Epithelial cell of proximal tubule (primary cell): Measurements from ENCODE around the gene CPEB3. TPM values are rescaled to one million over a fixed set of nuclear protein-coding genes. Genes with fewer than 3 reads are reported as not detected.
A peak's percentile ranks its signal among the peaks of the same experiment; 100 is the strongest.

ENCODE experiments used
- DNase-seq: peaks from one replicate; pipeline ENCODE4 v3.0.0-alpha.2; 2011; ENCODE audit warnings: low read depth
- H3K4me3 ChIP-seq: 2 replicates; pipeline ENCODE4 v1.5.1; 2011; ENCODE audit warnings: low read depth, mild to moderate bottlenecking, low read length
- total RNA-seq: library from RNA; depleted of rRNA; stranded (reverse); fragments of >200 nt; gene quantifications from 2 replicates; pipeline ENCODE4 v1.2.3, GENCODE V29; 2015
- TF ChIP-seq, protein P1 (sequence below): conservative IDR thresholded peaks from 2 replicates; pipeline ENCODE4 v1.5.1; 2012; ENCODE audit warnings: low read depth, mild to moderate bottlenecking, low read length

The CPEB3 gene
- total RNA-seq, 1 donor from 2014 or later: 0.52 TPM

DNA sequence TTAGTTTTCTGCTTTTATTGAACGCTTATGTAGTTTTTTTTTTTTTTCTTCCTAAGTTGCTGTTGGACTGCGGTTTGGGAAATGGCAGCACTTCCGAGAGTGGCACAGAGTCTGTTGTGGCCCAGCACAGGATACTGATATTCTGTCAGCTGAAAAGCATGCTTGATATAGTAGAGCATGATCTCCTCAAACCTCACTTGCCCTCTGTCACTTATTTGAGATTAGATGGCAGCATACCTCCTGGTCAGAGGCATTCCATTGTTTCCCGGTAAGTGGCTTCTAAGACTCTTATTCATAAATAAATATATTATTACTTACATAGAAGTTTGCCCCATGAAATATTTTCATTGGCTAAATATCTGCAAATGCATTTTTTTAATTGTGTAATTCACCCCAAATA is 266.2 kb downstream of the CPEB3 start:
- TF ChIP-seq, protein P1, sequence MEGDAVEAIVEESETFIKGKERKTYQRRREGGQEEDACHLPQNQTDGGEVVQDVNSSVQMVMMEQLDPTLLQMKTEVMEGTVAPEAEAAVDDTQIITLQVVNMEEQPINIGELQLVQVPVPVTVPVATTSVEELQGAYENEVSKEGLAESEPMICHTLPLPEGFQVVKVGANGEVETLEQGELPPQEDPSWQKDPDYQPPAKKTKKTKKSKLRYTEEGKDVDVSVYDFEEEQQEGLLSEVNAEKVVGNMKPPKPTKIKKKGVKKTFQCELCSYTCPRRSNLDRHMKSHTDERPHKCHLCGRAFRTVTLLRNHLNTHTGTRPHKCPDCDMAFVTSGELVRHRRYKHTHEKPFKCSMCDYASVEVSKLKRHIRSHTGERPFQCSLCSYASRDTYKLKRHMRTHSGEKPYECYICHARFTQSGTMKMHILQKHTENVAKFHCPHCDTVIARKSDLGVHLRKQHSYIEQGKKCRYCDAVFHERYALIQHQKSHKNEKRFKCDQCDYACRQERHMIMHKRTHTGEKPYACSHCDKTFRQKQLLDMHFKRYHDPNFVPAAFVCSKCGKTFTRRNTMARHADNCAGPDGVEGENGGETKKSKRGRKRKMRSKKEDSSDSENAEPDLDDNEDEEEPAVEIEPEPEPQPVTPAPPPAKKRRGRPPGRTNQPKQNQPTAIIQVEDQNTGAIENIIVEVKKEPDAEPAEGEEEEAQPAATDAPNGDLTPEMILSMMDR: no peak
- H3K4me3 ChIP-seq: no peak overlapping the region
- no peak for DNase-seq

DNA sequence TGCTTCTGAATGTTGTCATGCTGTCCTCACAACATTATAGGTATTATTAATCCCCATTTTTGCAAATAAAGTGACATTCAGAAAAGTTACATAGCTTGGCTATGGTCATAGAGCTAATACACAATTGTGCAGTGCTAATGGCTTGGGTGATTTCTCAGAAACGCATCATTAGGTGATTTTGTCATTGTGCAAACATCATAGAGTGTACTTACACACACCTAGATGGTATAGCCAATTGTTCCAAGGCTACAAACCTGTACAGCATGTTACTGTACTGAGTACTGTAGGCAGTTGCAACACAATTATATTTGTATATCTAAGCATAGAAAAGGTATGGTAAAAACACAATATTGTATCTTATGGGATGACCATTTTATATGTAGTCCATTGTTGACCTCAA is 276.3 kb downstream of the CPEB3 start:
- DNase-seq: no peak
- H3K4me3 ChIP-seq: no peak overlapping the region
- TF ChIP-seq, protein P1: no peak

DNA sequence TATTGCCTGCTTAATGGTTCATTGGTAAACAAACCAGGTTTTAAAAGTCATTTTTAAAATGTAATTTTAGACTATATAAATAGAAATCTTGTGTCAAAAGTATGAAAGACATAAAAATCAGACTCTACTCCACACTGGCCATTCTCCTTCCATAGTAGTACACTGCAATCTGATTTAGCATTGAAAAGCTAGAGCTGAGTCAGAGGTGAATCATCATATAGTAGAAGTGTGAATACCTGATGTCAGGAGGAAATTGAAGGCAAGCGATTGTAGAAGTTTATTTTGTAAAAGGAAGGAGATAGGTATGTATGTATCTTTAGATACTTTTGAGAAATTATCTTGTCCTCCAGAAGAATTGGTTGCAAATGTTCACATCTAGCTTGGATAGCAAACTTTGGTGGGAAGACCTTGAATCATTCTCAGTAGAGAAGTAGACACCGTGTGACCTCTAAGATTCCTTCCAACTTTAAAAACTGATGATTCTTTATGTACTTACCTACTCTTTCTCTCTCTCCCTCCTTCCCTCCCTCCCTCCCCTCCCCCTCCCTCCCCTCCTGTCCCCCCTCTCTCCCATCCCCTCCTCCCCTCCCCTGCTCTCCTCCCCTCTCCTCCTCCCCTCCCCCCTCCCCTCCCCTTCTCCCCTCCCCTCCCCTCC is 279.2 kb downstream of the CPEB3 start:
- H3K4me3 ChIP-seq: no peak overlapping the region
- peak; percentile 50 for DNase-seq
- TF ChIP-seq, protein P1: no peak

DNA sequence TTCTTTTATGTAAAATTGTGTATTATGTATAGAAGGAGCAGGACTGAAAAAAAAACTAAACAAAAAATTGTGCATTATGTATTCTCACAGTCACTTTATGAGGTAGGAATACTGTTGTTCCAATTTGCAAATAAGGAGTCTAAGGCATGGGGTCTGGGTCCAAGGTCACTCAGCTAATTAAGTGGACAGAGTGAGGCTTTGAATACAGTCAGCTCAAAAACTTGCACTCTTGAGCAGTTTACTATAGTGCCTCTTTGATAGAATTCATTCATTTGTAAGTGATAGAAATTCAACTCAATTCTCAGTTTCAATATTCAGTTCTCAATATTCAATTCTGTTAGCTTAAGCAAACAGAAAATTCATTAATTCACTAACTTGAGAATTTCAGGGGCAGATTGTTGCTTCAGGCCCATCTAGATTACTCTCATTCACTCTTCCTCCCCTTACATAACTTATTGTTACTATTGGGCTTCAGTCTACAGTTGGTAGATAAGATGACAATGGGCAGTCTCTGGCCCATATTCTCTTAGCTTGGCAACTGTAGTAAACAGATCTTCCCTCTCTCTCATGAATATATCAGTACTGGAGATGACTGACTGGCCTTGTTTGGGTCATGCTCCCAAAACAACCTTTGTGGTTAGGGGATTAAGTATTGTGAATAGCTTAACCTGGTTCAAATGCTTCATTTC is 280.7 kb downstream of the CPEB3 start:
- TF ChIP-seq, protein P1: no peak
- DNase-seq: no peak
- H3K4me3 ChIP-seq: no peak overlapping the region

DNA sequence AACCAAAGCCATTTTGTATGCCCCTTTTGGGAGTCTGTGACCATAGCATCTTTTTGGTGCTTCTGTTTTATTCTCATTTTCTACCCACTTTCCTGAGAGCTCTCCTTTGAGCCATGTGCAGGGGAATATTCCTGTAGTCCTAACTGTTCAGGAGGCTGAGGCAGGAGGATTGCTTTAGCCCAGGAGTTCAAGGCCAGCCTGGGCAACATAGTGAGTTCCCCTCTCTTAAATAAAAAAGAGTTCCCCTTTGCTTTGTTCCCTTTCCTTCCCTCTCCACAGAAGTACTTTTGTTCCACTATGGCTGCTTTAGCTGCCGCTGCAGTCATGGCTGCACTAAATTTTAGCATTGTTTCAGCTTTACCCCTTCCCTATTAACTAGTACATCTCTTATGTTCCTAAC is 281.4 kb downstream of the CPEB3 start:
- DNase-seq: no peak
- TF ChIP-seq, protein P1: no peak
- H3K4me3 ChIP-seq: no peak overlapping the region

DNA sequence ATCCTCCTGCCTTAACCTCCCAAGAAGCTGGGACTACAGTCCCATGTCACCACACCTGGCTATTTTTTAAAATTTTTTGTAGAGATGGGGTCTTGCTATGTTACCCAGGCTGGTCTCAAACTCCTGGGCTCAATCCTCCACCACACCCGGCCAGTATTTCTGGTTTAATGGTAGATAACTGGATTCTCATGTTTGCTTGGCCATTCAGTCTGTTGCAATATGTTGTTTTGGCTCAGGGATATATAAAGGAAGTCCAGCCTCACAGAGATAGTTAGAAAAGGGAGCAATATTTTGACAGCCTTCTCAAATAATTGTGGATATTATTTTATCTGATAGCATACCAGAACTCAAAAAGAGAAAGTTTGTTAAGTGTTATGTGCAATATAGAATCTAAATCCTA is 284.9 kb downstream of the CPEB3 start:
- DNase-seq: no peak
- TF ChIP-seq, protein P1: no peak
- no peak overlapping the region for H3K4me3 ChIP-seq

GRCh38 chr10:92003258-92003657 is 287.6 kb downstream of the CPEB3 start:
- no peak for DNase-seq
- TF ChIP-seq, protein P1: no peak

More at GRCh38 chr10:92003258-92003657, 287.6 kb downstream of the CPEB3 start:
- no peak overlapping the region for H3K4me3 ChIP-seq
